Thyroid gland (tissue), 4 donors: Measurements from ENCODE around the gene NFIX.

Experiments
- POLR2A ChIP-seq, 2 donors: fragments of 450-650 bp; IDR thresholded peaks; one replicate each; pipeline ENCODE4 v1.6.1; 2017; ENCODE audit warnings: antibody characterized with exemption in 2 of 2, mild to moderate bottlenecking in 2 of 2, moderate library complexity in 1 of 2
- TF ChIP-seq, protein P1 (sequence below), 6 experiments: fragments of 200-600 bp in 3 of 6; fragments of 450-650 bp in 3 of 6; sonication (generic) in 3 of 6; IDR thresholded peaks; one replicate each; pipeline ENCODE4 v1.5.1; 2016 to 2019; ENCODE audit warnings: antibody characterized with exemption in 6 of 6, mild to moderate bottlenecking in 2 of 6, inconsistent platforms in 1 of 6, moderate library complexity in 1 of 6

DNA sequence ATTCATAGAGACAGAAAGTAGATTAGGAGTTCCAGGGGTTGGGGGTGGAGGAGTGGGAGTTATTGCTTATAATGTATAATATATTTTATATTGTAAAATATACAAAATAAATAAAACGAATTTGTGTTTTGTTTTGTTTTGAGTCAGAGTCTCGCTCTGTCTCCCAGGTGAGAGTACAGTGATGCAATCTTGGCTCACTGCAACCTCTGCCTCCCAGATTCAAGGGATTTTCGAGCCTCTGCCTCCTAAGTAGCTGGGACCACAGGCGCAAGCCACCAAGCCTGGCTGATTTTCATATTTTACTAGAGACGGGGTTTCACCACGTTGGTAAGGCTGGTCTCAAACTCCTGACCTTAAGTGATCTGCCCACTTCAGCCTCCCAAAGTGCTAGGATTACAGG, 35.8 kb upstream of the NFIX start:
- no peak for TF ChIP-seq POLR2A (IDR thresholded peaks at IDR 0.05)
- TF ChIP-seq, protein P1, sequence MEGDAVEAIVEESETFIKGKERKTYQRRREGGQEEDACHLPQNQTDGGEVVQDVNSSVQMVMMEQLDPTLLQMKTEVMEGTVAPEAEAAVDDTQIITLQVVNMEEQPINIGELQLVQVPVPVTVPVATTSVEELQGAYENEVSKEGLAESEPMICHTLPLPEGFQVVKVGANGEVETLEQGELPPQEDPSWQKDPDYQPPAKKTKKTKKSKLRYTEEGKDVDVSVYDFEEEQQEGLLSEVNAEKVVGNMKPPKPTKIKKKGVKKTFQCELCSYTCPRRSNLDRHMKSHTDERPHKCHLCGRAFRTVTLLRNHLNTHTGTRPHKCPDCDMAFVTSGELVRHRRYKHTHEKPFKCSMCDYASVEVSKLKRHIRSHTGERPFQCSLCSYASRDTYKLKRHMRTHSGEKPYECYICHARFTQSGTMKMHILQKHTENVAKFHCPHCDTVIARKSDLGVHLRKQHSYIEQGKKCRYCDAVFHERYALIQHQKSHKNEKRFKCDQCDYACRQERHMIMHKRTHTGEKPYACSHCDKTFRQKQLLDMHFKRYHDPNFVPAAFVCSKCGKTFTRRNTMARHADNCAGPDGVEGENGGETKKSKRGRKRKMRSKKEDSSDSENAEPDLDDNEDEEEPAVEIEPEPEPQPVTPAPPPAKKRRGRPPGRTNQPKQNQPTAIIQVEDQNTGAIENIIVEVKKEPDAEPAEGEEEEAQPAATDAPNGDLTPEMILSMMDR (IDR thresholded peaks at IDR 0.05), result no peak
